Activated CD4-positive, alpha-beta T cell treated with anti-CD3 and anti-CD28 coated beads for 4 hours (primary cell): ENCODE data around the gene PPM1L.
"Not testable (repeated sequence)": the region's sequence is repeated elsewhere in the genome, so short reads cannot be mapped to it uniquely, and the experiment has no call there.

Experiments
- DNase-seq, 2 donors: peaks; one replicate each; pipeline ENCODE4 v3.0.0-alpha.2; 2020

The PPM1L gene

GRCh38 chr3:160755776-160756304 lies at the start of gene PPM1L:
Gene PPM1L (plus strand): TSS chr3:160756231.
- DNase-seq = peak; percentile 58 to 62

- DNase-seq = peak; percentile 8 to 26
These were observed 48.7 kb upstream of the PPM1L start for GRCh38 chr3:160707187-160707794.

GRCh38 chr3:160709477-160710182 lies 46.4 kb upstream of the PPM1L start:
- DNase-seq = no peak

GRCh38 chr3:160713144-160713543 lies 42.9 kb upstream of the PPM1L start:
- not testable (repeated sequence) for DNase-seq

- no peak for DNase-seq
These were observed 36.3 kb upstream of the PPM1L start for GRCh38 chr3:160719710-160720109.

- no peak for DNase-seq
These were observed 35.8 kb upstream of the PPM1L start for GRCh38 chr3:160720123-160720746.

GRCh38 chr3:160722331-160722730 lies 33.7 kb upstream of the PPM1L start:
- no peak for DNase-seq

GRCh38 chr3:160725338-160725737 lies 30.7 kb upstream of the PPM1L start:
- no peak for DNase-seq

GRCh38 chr3:160735826-160736225 lies 20.2 kb upstream of the PPM1L start:
- DNase-seq = no peak

GRCh38 chr3:160738048-160738447 lies 18.0 kb upstream of the PPM1L start:
- no peak for DNase-seq

- DNase-seq = no peak
These were observed 17.0 kb upstream of the PPM1L start for GRCh38 chr3:160739079-160739478.

- DNase-seq = no peak
These were observed 9.1 kb upstream of the PPM1L start for GRCh38 chr3:160746976-160747375.

- no peak for DNase-seq
These were observed 8.6 kb upstream of the PPM1L start for GRCh38 chr3:160747422-160747821.

GRCh38 chr3:160748231-160748630 lies 7.8 kb upstream of the PPM1L start:
- no peak for DNase-seq

- DNase-seq = no peak
These were observed 7.2 kb upstream of the PPM1L start for GRCh38 chr3:160748787-160749186.

GRCh38 chr3:160753953-160754352 lies 2.1 kb upstream of the PPM1L start:
- DNase-seq = no peak

GRCh38 chr3:160754371-160754854 lies 1.6 kb upstream of the PPM1L start:
- DNase-seq = peak in 1 of 2 donors; percentile 1

GRCh38 chr3:160754855-160755747 lies 930 bp upstream of the PPM1L start:
- DNase-seq = peak; percentile 87 to 89

- DNase-seq = peak in 1 of 2 donors; percentile 1
These were observed 1.4 kb downstream of the PPM1L start for GRCh38 chr3:160757233-160758106.

GRCh38 chr3:160758929-160759577 lies 3.0 kb downstream of the PPM1L start:
- DNase-seq = no peak

- DNase-seq = no peak
These were observed 7.0 kb downstream of the PPM1L start for GRCh38 chr3:160763073-160763472.
